ENCODE results near the gene CBX8.

DNA sequence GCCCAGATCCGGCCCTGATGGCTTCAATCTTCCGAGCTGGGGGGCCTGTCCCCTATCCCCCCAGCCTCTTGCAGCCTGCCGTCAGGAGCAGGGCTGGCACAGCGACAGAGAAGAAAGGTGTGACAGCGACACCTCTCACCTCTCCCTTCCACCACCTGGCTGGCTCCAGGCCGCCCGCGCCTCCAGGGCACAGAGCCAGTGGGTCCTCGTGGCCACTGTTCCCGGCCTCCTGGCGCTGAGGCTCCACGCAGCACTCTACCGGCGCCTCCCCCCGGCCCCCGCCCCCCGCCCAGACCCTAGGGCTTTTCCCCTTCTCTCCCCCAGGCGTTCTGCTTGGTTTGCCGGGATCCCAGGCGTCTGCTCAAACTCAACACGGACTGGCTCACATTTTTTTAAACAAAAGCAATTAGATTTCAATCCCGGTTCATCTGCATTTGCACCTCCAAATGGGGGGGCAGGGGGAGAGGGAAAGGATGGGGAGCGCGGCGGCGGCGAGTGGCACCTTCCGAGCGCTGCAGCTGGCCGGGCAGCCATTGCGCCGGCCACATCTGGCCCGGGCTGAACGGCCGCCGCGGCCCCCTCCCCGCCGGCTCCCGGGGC lies 12.8 kb upstream of the CBX8 start:
- TF ChIP-seq CTCF (conservative IDR thresholded peaks at IDR 0.05; ENCODE audit: low read depth, low read length): no peak
- no peak for TF ChIP-seq EZH2phosphoT487 (IDR thresholded peaks at IDR 0.05; ENCODE audit: borderline replicate concordance, low read length)
- TF ChIP-seq EZH2 (IDR thresholded peaks at IDR 0.05; ENCODE audit: low read length, unreplicated experiment): no peak
